T-helper 1 cell treated with Interleukin-12 subunit alpha and Interleukin-12 subunit beta and Interleukin-4 antibody, amounts not matched to agents 30 μg/mL and 1 μg/mL, for 36 hours (primary cell): ENCODE measurements around the gene L3MBTL4.

Source experiments
- H3K27ac Mint-ChIP-seq: one replicate; pipeline ENCODE4 v1.8.0; 2021; ENCODE audit warnings: mild to moderate bottlenecking, mixed read lengths
- H3K27me3 Mint-ChIP-seq: one replicate; pipeline ENCODE4 v1.8.0; 2021; ENCODE audit warnings: low read depth, mixed read lengths
- H3K36me3 Mint-ChIP-seq: one replicate; pipeline ENCODE4 v1.8.0; 2021; ENCODE audit warnings: low read depth, mixed read lengths
- H3K4me1 Mint-ChIP-seq: one replicate; pipeline ENCODE4 v1.8.0; 2021; ENCODE audit warnings: low read depth, mixed read lengths
- H3K4me3 Mint-ChIP-seq: one replicate; pipeline ENCODE4 v1.8.0; 2021; ENCODE audit warnings: mild to moderate bottlenecking, moderate library complexity, mixed read lengths
- H3K9me3 Mint-ChIP-seq: one replicate; pipeline ENCODE4 v1.8.0; 2021; ENCODE audit warnings: mixed read lengths

Gene L3MBTL4

GRCh38 chr18:6326566-6326965 is 88.1 kb downstream of the L3MBTL4 start:
- H3K9me3 Mint-ChIP-seq = peaks cover 5% of the 10 kb centered on the region

DNA sequence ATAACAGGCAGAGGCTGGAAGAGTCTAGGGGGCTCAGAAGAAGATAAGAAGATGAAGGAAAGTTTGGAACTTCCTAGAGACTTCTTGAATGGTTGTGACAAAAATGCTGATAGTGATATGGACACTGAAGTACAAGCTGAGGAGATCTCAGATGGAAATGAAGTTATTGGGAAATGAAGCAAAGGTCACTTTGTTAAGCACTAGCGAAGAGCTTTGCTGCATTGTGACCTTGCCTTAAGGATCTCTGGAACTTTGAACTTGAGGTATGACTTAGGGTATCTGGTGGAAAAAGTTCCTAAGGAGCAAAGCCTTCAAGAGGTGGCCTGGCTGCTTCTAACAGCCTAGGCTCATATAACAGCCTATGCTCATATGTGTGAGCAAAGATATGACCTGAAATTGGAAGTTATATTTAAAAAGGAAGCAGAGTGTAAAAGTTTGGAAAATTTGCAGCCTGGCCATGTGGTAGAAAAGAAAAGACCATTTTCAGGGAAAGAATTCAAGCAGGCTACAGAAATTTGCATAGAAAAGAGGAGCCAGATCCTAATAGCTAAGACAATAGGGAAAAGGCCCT is 91.3 kb downstream of the L3MBTL4 start:
- no peaks in the 10 kb centered on the region for H3K36me3 Mint-ChIP-seq

More at GRCh38 chr18:6326566-6326965, 88.1 kb downstream of the L3MBTL4 start:
- H3K36me3 Mint-ChIP-seq = no peaks in the 10 kb centered on the region
- H3K4me1 Mint-ChIP-seq = no peaks in the 10 kb centered on the region
- no peak overlapping the region for H3K4me3 Mint-ChIP-seq
- no peak overlapping the region for H3K27ac Mint-ChIP-seq
- H3K27me3 Mint-ChIP-seq = no peaks in the 10 kb centered on the region

DNA sequence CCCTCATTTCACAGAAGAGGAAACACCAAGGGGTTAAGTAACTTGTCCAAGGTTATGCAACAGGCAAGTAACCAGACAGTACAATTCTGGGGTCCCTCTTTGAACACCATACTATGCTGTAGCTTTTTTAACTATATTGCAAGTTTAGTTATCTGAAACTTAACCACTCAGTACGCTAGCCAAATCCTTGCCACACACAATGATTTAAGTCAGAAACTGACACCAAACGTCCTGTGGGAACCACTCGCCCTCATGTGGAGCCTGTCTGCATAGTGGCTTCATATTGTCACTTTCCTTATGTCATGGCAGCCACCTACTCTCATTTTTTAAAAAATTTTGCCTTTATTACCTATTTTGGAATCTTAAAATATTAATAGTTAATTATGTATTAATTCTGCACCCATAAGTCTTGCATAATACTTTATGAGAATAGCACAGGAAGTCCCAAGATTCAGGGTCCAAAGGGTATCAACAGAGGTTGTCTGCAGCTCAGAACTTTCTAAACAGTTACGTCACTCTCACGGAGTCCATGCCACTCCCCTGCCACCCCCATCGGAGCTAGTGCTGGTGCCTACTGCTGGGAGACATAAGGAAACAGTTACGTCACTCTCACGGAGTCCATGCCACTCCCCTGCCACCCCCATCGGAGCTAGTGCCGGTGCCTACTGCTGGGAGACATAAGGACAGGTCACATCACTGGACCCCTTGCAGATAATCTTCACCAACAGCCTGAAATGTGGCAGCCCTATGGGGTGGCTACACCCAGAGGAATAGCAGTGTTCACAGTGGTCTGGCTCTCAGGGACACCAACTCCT is 99.0 kb downstream of the L3MBTL4 start:
- no peaks in the 10 kb centered on the region for H3K36me3 Mint-ChIP-seq
- H3K27ac Mint-ChIP-seq = no peak overlapping the region
- H3K4me3 Mint-ChIP-seq = no peak overlapping the region
- no peaks in the 10 kb centered on the region for H3K27me3 Mint-ChIP-seq
- H3K4me1 Mint-ChIP-seq = no peaks in the 10 kb centered on the region
- peaks cover 3% of the 10 kb centered on the region for H3K9me3 Mint-ChIP-seq

More for the DNA sequence above, 91.3 kb downstream of the L3MBTL4 start:
- peaks cover 5% of the 10 kb centered on the region for H3K9me3 Mint-ChIP-seq
- no peak overlapping the region for H3K4me3 Mint-ChIP-seq
- no peak overlapping the region for H3K27ac Mint-ChIP-seq
- H3K27me3 Mint-ChIP-seq = no peaks in the 10 kb centered on the region
- no peaks in the 10 kb centered on the region for H3K4me1 Mint-ChIP-seq

DNA sequence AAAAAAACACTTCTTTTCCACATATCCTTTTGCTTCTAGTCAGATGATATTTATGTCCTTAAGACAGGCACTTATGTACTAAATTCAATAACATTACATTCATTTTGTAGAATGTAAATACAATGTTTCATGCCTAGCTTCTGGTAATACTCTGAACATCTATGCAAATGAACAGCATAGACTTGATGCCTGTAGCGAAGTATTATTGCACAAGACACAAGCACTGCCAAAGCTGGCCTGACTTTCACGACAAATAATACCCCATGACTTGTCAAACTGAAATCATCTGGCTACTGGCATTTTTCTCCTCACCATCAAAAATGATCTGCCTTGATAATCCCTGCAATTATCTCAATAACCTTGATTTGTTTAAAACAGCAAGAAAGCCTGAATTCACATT is 101.3 kb downstream of the L3MBTL4 start:
- Mint-ChIP-seq H3K27ac (no peak overlapping the region), H3K4me3 (no peak overlapping the region), H3K4me1 (no peaks in the 10 kb centered on the region), H3K36me3 (no peaks in the 10 kb centered on the region), H3K9me3 (peaks cover 3% of the 10 kb centered on the region), H3K27me3 (no peaks in the 10 kb centered on the region)

DNA sequence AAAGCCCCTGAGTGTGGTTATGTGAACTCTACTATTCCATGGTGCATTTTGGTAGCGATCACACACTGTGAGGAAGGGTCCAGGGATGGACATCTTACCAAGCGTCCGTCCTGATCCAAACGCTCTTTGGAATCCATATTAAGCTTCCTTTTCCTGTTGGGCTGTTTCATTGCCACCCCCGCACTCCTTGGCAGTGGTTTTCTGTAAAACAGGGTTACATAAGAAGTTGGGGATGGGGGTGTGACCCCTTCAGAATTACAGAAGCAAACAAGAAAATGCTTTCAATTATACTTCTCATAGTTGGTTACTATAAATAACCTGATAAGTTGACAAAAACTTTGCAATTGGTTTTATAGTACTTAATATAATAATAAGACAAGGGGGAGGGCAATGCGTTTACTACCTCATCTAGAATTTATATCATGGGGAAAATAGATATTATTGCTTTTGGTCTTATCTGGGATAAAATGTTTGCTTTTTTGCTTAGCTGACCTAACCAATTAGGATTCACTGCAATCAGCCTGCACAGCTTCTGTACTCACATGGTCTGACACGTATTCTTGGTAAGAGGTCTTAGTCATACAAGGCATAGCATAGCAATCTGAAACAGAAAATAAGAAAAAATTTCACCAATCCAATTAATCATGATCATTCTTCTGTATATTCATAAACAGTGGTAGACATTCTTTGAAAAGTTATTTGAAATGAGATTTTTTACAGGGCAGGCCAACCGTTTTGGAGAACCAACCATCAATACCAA is 103.1 kb downstream of the L3MBTL4 start:
- no peaks in the 10 kb centered on the region for H3K4me1 Mint-ChIP-seq
- H3K36me3 Mint-ChIP-seq = no peaks in the 10 kb centered on the region
- no peak overlapping the region for H3K27ac Mint-ChIP-seq
- peaks cover 3% of the 10 kb centered on the region for H3K9me3 Mint-ChIP-seq
- H3K4me3 Mint-ChIP-seq = no peak overlapping the region
- no peaks in the 10 kb centered on the region for H3K27me3 Mint-ChIP-seq

GRCh38 chr18:6310714-6311113 is 104.0 kb downstream of the L3MBTL4 start:
- H3K27me3 Mint-ChIP-seq = no peaks in the 10 kb centered on the region
- no peak overlapping the region for H3K4me3 Mint-ChIP-seq
- no peaks in the 10 kb centered on the region for H3K36me3 Mint-ChIP-seq
- no peaks in the 10 kb centered on the region for H3K4me1 Mint-ChIP-seq
- H3K27ac Mint-ChIP-seq = no peak overlapping the region
- H3K9me3 Mint-ChIP-seq = peaks cover 3% of the 10 kb centered on the region

DNA sequence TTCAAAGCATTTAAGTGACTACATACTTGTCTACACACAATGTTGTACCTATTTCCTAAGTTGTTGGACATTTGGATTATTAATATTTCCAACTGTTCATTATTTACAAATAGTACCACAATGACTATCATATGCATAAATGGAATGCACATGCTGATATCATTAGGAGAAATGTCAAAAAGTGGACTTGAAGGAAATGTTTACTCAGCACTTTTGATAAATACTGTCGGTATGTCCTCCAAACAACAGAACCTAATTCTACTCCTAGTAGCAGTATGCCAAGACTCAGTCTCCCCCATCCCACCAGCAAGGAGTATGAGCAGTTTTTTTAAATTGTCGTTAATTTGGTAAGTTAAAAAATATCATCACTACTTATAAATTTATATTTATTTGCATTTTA is 116.8 kb downstream of the L3MBTL4 start:
- Mint-ChIP-seq H3K27me3 (no peaks in the 10 kb centered on the region), H3K9me3 (no peaks in the 10 kb centered on the region), H3K4me3 (no peak overlapping the region), H3K4me1 (peaks cover 7% of the 10 kb centered on the region), H3K36me3 (no peaks in the 10 kb centered on the region), H3K27ac (no peak overlapping the region)

DNA sequence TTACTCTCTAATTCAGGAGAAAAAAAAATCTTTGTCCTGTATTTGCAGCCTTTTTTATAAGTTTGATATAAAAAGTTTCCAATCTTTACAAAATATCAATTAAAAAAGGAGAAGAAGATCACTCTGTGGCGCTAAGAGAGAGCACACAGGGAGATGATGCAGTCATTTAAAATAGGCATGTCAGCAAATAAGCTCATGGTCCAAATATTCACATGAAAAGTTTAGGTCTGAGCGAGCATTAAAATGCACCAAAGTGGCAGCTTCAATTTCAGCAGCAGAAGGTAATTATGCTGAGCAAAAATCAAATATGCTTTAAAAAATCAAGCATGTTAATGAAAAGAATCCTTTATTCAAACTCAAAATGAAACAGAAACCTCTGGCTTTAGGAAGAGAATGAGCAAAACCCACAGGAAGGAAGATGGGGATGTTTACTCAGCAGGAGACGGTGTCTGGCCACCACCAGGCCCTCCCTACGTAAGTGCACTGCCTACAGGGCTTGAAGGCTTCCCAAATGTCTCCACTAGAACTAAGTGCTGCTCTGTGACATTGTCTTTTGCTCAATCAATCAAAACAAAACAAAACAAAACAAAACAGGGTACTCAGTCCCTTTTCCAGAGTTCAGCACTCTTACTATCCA is 120.4 kb downstream of the L3MBTL4 start:
- H3K27ac Mint-ChIP-seq = no peak overlapping the region

DNA sequence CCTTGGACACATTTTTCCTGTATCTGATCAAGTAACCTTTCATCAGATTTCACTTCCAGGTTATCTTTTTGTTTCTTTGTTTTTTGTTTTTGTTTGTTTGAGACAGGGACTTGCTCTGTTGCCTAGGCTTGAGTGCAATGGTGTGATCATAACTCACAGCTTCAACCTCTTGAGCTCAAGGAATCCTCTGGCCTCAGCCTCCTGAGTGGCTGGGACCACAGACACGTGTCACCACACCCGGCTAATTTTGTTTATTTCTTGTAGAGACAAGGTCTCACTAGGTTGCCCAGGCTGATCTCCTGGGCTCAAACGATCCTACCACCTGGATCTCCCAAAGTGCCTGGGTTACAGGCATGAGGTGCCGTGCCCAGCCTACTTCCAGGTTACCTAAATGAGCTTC is 124.9 kb downstream of the L3MBTL4 start:
- Mint-ChIP-seq H3K9me3 (no peaks in the 10 kb centered on the region), H3K27ac (no peak overlapping the region), H3K4me1 (peaks cover 7% of the 10 kb centered on the region), H3K27me3 (no peaks in the 10 kb centered on the region), H3K36me3 (no peaks in the 10 kb centered on the region), H3K4me3 (no peak overlapping the region)

More for the DNA sequence above, 120.4 kb downstream of the L3MBTL4 start:
- no peaks in the 10 kb centered on the region for H3K9me3 Mint-ChIP-seq
- H3K4me1 Mint-ChIP-seq = peaks cover 7% of the 10 kb centered on the region
- no peaks in the 10 kb centered on the region for H3K36me3 Mint-ChIP-seq
- no peaks in the 10 kb centered on the region for H3K27me3 Mint-ChIP-seq
- peak overlapping the region; percentile 4 for H3K4me3 Mint-ChIP-seq

- Mint-ChIP-seq H3K27ac (no peak overlapping the region), H3K36me3 (no peaks in the 10 kb centered on the region), H3K4me3 (no peak overlapping the region), H3K9me3 (no peaks in the 10 kb centered on the region), H3K4me1 (no peaks in the 10 kb centered on the region), H3K27me3 (no peaks in the 10 kb centered on the region)
These were observed 128.1 kb downstream of the L3MBTL4 start for GRCh38 chr18:6286585-6286984.

DNA sequence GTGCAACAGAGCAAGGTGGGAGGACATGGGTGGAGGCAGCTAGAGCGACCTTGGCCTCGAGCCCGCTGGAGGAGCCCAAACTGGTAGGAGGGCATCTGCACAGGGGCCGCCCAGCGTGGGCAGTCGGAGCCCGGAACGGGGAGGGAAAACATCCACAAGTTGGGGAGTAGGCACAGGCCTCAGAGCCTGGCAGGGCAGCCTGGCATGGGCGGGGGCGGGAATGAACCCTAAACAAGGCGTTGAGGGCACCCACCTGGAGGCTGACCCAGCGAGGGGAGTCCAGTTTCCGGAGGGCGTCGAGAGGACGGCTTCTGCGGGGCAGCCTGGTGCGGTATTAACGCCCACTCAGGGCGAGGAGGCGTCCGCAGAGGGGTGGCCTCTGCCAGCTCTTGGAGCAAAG is 129.9 kb downstream of the L3MBTL4 start:
- no peak overlapping the region for H3K27ac Mint-ChIP-seq
- H3K9me3 Mint-ChIP-seq = no peaks in the 10 kb centered on the region
- no peaks in the 10 kb centered on the region for H3K36me3 Mint-ChIP-seq
- H3K4me3 Mint-ChIP-seq = no peak overlapping the region
- H3K27me3 Mint-ChIP-seq = no peaks in the 10 kb centered on the region
- H3K4me1 Mint-ChIP-seq = no peaks in the 10 kb centered on the region

DNA sequence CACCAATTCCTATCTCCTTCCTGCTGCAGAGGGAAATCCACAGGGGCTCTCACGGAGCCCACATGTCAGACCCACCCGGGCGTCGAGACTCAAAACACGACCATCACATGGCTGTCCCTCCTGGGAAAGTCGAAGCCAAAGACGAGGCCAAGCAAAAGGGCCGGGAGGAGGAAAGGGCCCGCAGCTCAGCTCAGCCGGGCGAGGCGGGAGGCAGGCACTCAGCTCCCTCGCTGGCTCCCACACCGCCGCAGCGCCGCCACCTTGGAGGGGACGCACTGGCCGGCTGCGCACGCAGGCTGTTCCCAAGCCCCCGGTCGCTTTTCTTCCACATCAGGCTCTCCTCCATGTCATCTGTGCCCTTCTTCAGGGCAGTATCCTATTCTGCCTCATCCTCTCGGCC is 130.4 kb downstream of the L3MBTL4 start:
- no peaks in the 10 kb centered on the region for H3K4me1 Mint-ChIP-seq
- no peaks in the 10 kb centered on the region for H3K36me3 Mint-ChIP-seq
- no peak overlapping the region for H3K27ac Mint-ChIP-seq
- no peaks in the 10 kb centered on the region for H3K27me3 Mint-ChIP-seq
- H3K4me3 Mint-ChIP-seq = no peak overlapping the region
- H3K9me3 Mint-ChIP-seq = no peaks in the 10 kb centered on the region

DNA sequence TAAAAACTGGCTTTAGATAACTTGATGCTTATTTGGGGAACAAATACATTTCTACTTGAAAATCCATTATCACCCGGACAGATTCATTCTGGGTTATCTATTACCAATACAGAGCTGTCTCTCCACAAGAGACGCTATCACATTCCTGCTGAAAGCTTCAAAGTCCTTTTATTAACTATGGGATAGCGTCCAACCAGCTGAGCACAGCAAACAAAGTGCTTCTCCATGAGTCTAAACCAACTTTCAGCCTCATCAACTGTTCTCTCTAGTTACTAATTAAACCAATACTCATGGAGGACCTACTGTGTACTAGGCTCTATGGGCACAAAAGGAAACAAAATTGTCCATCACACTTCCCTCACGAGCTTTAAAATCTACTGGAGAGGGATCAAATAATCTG is 132.8 kb downstream of the L3MBTL4 start:
- no peak overlapping the region for H3K4me3 Mint-ChIP-seq
- H3K4me1 Mint-ChIP-seq = no peaks in the 10 kb centered on the region
- H3K27ac Mint-ChIP-seq = no peak overlapping the region
- no peaks in the 10 kb centered on the region for H3K27me3 Mint-ChIP-seq
- H3K36me3 Mint-ChIP-seq = no peaks in the 10 kb centered on the region
- H3K9me3 Mint-ChIP-seq = no peaks in the 10 kb centered on the region

- H3K4me1 Mint-ChIP-seq = no peaks in the 10 kb centered on the region
These were observed 134.4 kb downstream of the L3MBTL4 start for GRCh38 chr18:6280211-6280743.

More at GRCh38 chr18:6280211-6280743, 134.4 kb downstream of the L3MBTL4 start:
- H3K36me3 Mint-ChIP-seq = no peaks in the 10 kb centered on the region
- no peak overlapping the region for H3K27ac Mint-ChIP-seq
- H3K4me3 Mint-ChIP-seq = no peak overlapping the region
- no peaks in the 10 kb centered on the region for H3K9me3 Mint-ChIP-seq
- H3K27me3 Mint-ChIP-seq = peaks cover 2% of the 10 kb centered on the region
